ENCODE data around the gene PKLR.
A peak's percentile ranks its signal among the peaks of the same experiment; 100 is the strongest.
"Not testable (repeated sequence)": the region's sequence is repeated elsewhere in the genome, so short reads cannot be mapped to it uniquely, and the experiment has no call there.

PKLR gene

DNA sequence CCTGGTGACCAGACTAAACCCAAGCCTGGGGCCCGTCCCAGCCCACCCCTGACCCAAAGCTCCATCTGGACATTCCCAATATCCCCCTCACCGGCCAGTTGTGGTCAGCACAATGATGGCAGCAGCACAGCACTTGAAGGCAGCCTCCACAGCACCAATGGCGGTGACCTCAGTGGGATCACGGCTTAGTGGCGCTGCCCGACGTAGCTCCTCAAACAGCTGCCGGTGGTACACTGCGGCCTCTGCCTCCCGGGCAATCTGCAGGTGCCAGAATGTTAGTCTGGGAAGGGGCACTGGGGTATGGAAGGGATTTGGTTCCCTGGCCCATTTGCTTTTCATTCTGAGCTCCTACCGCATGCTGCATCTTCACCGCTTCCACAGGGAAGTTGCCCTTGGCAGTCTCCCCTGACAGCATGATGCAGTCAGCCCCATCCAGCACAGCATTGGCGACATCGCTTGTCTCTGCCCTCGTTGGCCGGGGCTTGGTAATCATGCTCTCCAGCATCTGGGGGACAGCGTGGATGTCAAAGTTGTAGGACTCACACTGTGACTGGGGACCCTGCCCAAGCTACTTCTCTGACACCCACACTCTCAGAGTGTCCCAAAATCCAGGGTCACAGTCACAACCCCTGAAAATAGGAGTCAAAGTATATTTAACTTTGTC lies 8.0 kb downstream of the PKLR start:
- in situ Hi-C loops (cut with HindIII; ENCODE audit: low pct_unique_long_range_greater_than_20kb, low sequenced_read_pairs), result no loop called here
- DNase-seq (ENCODE audit: low read depth in 1 of 2, low spot score in 1 of 2), result no peak
- no peak for TF ChIP-seq JUND (IDR thresholded peaks at IDR 0.05; ENCODE audit: low read depth)

DNA sequence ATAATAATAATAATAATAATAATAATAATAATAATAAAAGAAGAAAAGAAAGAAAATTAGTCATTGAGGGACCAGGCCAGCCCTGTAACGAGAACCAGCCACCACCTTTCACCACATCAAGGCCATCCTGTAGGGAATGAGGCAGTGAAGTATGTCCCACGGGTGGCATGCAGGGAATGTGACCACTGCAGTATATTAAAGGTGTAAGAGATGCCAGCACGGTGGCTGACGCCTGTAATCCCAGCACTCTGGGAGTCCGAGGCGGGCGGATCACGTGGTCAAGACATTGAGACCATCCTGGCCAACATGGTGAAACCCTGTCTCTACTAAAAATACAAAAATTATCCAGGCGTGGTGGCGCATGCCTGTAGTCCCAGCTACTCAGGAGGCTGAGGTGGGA lies 10.2 kb downstream of the PKLR start:
- DNase-seq (ENCODE audit: low read depth in 1 of 2, low spot score in 1 of 2); in situ Hi-C loops (cut with HindIII; ENCODE audit: low pct_unique_long_range_greater_than_20kb, low sequenced_read_pairs): not testable (repeated sequence)

DNA sequence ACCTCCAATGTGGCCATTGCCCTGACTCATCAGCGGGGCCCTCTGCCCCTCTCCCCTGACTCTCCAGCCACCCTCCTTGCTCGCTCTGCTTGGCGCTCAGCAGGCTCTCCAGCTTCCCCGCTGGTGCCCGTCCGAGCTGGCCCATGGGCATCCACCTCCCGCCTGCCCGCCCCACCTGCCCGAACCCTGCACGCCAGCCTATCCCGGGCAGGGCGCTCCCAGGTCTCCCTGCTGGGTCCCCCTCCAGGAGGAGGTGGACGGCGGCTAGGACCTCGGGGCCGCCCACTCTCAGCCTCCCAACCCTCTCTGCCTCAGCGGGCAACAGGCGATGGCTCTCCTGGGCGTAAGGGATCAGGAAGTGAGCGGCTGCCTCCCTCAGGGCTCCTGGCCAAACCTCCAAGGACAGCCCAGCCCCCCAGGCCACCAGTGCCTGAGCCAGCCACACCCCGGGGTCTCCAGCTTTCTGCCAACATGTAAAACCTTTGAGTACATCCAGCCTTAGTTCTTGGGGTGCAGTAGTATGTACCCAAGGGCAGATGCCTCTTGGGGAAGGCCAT lies 13.2 kb downstream of the PKLR start:
- in situ Hi-C loops (cut with HindIII; ENCODE audit: low pct_unique_long_range_greater_than_20kb, low sequenced_read_pairs), result no loop called here
- TF ChIP-seq JUND (IDR thresholded peaks at IDR 0.05; ENCODE audit: low read depth), result no peak

DNA sequence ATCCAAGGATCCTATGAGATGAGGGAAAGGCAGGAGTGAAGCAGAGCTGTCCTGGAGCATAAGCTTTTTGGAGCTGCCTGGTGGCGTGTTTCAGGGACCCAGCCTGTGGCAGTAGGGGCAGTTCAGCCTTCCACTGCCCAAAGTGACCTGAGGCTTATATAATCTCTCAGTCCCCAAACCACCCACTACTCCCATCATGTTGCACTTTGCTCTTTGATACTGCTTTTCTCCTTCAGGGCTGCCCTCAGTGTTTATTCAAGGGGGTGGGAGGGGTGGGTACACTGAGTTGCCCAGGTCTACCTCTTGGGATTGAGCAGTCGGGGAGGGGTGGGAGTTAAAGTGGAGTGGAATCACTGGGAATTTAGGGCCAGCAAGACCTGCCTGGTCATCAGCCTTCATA lies 14.7 kb downstream of the PKLR start:
- no peak for DNase-seq (ENCODE audit: low read depth in 1 of 2, low spot score in 1 of 2)
- TF ChIP-seq JUND (IDR thresholded peaks at IDR 0.05; ENCODE audit: low read depth), result no peak
- in situ Hi-C loops (cut with HindIII; ENCODE audit: low pct_unique_long_range_greater_than_20kb, low sequenced_read_pairs), result no loop called here

More for the DNA sequence above, 13.2 kb downstream of the PKLR start:
- no peak for DNase-seq (ENCODE audit: low read depth in 1 of 2, low spot score in 1 of 2)

DNA sequence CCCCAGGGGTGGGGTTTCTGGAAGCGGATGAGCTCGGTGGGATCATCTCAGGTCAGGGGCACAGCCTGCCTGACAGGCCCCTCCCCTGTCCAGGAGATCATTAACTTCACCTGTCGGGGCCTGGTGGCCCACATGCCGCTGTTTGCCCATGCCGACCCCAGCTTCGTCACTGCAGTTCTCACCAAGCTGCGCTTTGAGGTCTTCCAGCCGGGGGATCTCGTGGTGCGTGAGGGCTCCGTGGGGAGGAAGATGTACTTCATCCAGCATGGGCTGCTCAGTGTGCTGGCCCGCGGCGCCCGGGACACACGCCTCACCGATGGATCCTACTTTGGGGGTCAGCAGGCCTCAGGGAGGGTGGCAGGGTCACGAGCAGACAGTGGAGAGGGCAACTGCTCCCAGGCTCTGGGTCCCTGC lies 15.6 kb downstream of the PKLR start:
- in situ Hi-C loops (cut with HindIII; ENCODE audit: low pct_unique_long_range_greater_than_20kb, low sequenced_read_pairs), result no loop called here
- TF ChIP-seq JUND (IDR thresholded peaks at IDR 0.05; ENCODE audit: low read depth), result no peak

DNA sequence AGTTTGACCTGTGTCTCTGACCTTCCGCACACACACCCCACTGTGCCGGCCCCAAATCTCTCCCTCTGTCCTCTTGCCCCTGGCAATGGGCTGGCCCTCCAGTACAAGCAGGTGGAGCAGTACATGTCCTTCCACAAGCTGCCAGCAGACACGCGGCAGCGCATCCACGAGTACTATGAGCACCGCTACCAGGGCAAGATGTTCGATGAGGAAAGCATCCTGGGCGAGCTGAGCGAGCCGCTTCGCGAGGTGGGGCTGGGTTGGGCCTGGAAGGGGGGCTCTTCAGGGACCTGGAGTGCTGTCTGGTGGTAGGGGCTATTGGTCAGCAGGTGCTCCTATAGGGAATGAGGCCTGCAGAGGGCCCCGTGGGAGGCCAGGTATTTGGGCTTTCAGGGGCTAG lies 16.2 kb downstream of the PKLR start:
- in situ Hi-C loops (cut with HindIII; ENCODE audit: low pct_unique_long_range_greater_than_20kb, low sequenced_read_pairs), result no loop called here

More for the DNA sequence above, 15.6 kb downstream of the PKLR start:
- DNase-seq (ENCODE audit: low read depth in 1 of 2, low spot score in 1 of 2), result no peak

DNA sequence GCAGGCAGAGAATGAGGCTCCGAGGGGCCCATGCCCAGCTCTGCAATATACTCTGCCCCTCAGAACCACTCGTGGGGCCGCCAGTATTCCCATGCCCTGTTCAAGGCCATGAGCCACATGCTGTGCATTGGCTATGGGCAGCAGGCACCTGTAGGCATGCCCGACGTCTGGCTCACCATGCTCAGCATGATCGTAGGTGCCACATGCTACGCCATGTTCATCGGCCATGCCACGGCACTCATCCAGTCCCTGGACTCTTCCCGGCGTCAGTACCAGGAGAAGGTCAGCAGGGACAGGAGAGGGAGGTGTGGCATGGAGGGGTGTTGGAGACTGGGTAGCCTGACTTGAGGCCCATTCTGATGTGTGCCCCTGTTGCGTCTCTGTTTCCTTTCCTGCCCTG lies 16.8 kb downstream of the PKLR start:
- no peak for DNase-seq (ENCODE audit: low read depth in 1 of 2, low spot score in 1 of 2)
- no peak for TF ChIP-seq JUND (IDR thresholded peaks at IDR 0.05; ENCODE audit: low read depth)
- in situ Hi-C loops (cut with HindIII; ENCODE audit: low pct_unique_long_range_greater_than_20kb, low sequenced_read_pairs), result no loop called here

More for the DNA sequence above, 16.2 kb downstream of the PKLR start:
- no peak for TF ChIP-seq JUND (IDR thresholded peaks at IDR 0.05; ENCODE audit: low read depth)
- DNase-seq (ENCODE audit: low read depth in 1 of 2, low spot score in 1 of 2), result no peak

DNA sequence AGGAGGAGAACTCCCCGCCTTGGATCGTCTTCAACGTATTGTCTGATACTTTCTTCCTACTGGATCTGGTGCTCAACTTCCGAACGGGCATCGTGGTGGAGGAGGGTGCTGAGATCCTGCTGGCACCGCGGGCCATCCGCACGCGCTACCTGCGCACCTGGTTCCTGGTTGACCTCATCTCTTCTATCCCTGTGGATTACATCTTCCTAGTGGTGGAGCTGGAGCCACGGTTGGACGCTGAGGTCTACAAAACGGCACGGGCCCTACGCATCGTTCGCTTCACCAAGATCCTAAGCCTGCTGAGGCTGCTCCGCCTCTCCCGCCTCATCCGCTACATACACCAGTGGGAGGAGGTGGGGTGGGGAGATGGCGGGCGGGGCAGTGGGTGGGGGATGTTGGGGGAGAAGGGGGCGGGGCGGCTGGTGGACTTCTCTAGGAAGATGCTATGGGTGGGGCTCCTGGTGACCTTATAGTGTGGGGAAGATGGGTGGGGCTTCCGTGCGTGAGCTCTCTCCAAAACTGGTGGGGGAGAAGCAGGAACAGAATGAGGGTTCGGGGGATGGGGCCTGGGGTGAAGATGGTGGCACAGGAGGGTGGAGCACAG lies 18.6 kb downstream of the PKLR start:
- no peak for DNase-seq (ENCODE audit: low read depth in 1 of 2, low spot score in 1 of 2)
- no peak for TF ChIP-seq JUND (IDR thresholded peaks at IDR 0.05; ENCODE audit: low read depth)
- in situ Hi-C loops (cut with HindIII; ENCODE audit: low pct_unique_long_range_greater_than_20kb, low sequenced_read_pairs), result no loop called here

DNA sequence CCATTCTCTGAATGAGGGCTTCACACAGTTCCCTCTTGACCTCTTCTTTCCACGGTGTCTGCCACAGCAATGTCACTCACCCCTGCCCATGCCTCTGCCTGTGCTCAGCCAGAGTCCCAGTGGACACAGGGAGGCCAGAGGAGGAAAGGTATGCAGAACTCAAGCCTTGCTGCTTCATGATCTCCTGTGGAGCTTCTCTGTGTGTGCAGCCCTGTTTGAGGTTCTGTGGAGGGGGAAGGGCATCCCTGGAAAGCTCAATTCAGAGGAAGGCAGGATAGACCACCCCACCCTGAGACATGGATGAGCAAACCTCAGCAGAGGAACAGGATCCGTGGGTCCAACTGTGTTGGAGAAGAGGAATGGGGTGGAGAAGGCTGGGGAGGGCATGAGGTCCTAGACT lies 22.0 kb downstream of the PKLR start:
- in situ Hi-C loops (cut with HindIII; ENCODE audit: low pct_unique_long_range_greater_than_20kb, low sequenced_read_pairs), result no loop called here
- no peak for DNase-seq (ENCODE audit: low read depth in 1 of 2, low spot score in 1 of 2)
- TF ChIP-seq JUND (IDR thresholded peaks at IDR 0.05; ENCODE audit: low read depth), result no peak

DNA sequence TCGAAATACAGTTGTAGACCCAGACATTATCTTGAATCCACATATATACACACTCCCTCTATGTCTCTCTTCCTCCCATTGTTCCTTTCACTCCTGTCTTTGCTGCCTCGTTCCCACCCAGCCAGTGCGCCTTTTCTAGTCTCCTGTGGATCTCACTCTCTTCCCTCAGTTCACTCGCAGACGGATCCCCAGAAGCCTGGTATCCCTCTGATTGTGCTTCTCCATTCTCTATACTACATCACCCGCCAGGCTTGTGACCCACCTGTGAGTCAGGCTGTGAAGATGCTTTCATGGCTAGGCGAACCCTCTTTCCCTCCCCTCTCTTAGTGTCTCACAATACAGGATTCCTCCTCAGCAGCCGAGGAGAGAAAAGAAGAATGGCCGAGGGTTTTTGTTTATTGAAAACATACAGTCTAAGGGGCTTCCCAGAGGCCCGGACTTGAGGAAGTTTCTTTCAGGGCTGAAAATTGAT lies 22.5 kb downstream of the PKLR start:
- in situ Hi-C loops (cut with HindIII; ENCODE audit: low pct_unique_long_range_greater_than_20kb, low sequenced_read_pairs), result no loop called here
- no peak for DNase-seq (ENCODE audit: low read depth in 1 of 2, low spot score in 1 of 2)
- TF ChIP-seq JUND (IDR thresholded peaks at IDR 0.05; ENCODE audit: low read depth), result no peak

DNA sequence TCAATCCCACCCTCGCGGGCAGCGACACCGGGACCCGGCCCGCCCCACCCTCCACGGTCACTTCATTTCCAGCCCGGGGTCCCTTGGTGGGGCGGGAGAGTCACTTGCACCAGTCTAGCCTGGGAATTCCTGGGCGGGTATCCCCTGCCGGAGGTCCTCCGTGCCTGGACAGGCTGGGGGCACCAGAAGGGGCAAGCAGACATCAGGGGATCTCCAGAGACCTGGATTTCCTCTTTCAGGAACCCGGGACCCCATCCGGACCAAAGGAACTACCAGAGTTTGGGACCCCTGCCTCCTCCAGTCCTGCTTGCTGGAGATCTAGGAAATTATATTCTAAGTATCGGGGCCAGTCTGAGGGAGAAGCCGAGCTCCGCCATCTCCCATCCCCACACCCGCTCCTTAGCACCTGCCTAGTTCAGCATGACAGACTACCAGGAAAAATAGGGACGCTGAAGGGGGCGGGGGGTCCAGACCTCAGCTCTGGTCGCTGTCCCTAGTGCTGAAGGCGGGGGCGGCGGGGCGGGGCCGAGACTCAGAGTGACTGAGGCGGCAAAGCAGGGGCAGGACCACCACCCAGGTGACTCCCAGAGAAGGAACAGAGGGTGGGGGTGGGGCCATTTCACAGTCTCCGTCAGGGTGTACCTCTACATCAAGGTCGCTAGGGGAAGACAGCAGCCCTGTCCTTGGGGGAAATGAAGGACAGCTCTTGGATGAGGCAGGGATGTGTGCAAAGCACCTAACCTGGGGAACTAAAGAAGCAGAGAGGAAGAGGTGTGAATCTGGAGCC lies 23.1 kb downstream of the PKLR start:
- DNase-seq (ENCODE audit: low read depth in 1 of 2, low spot score in 1 of 2), result peak; percentile 82
- in situ Hi-C loops (cut with HindIII; ENCODE audit: low pct_unique_long_range_greater_than_20kb, low sequenced_read_pairs), result no loop called here
- TF ChIP-seq JUND (IDR thresholded peaks at IDR 0.05; ENCODE audit: low read depth), result no peak

DNA sequence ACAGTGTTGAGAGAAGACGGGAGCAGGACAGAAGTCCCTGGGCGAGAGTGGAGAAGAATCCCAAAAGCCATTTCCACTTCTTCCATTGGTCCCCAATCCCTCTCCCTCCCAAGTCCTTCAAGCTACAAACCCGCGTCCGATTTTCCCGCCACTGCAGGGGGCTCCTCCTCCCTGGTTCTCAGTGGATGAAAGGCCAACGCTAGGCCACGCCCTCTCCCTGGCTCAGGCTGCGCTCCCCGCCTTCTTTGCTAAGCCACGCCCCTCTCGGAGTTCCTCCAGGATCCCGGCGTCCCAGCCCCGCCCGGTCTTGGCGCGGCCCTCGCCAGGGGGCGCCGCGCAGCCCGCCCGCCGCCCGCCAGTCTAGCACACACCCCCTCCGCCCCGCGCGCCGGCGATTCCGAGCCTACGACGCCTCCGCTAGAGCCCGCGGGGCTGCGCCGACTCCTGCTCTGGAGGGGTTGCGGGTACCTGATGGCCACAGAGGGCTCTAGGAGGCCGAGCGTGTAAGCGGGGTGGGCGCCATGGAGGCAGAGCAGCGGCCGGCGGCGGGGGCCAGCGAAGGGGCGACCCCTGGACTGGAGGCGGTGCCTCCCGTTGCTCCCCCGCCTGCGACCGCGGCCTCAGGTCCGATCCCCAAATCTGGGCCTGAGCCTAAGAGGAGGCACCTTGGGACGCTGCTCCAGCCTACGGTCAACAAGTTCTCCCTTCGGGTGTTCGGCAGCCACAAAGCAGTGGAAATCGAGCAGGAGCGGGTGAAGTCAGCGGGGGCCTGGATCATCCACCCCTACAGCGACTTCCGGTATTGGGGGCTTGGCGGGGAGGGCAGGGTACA lies 24.0 kb downstream of the PKLR start, which contains the start of gene HCN3:
Gene HCN3 (plus strand): TSS at position 394 of the 832 bp plus-strand sequence. CDS start 128 bp downstream, at position 522.
- DNase-seq (ENCODE audit: low read depth in 1 of 2, low spot score in 1 of 2), result peak; percentile 98
- in situ Hi-C loops (cut with HindIII; ENCODE audit: low pct_unique_long_range_greater_than_20kb, low sequenced_read_pairs), result no loop called here
- TF ChIP-seq JUND (IDR thresholded peaks at IDR 0.05; ENCODE audit: low read depth), result no peak
